ENCODE results near the gene FLRT3.

DNA sequence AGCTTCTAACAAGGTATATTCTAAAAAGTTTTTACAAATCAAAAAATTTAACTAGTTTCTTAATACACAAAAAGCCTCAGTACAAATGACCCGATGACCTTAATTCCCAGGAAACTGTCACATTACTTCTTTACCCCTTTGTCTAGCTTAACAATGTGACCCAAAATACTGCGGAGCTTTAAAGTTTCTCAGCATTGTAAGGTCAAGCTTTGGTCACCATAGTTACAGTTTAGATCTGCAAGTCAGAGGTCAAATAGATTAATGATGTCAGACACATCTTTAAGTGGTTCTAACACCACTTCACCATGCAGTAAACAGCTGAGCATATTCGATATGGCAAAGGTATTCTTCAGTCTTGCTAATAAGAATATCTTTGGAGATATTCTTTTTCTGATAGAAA is 36.8 kb upstream of the FLRT3 start:
- TF ChIP-seq EZH2 (IDR thresholded peaks at IDR 0.05; ENCODE audit: insufficient read depth, low read length) (no peak), CTCF (IDR thresholded peaks at IDR 0.05; ENCODE audit: insufficient read depth, low read depth, low read length) (no peak)
